ENCODE results near the gene ARHGAP22.

- TF ChIP-seq POLR2A (IDR thresholded peaks at IDR 0.05; ENCODE audit: low read length): no peak
- no peak for TF ChIP-seq GATA1 (IDR thresholded peaks at IDR 0.05; ENCODE audit: low read depth, low read length)
Observed at GRCh38 chr10:48506147-48506917, 98.5 kb downstream of the ARHGAP22 start.
